Left ventricle myocardium inferior (tissue), 1 donor: ENCODE measurements around the gene EPHB3. TPM values are rescaled to one million over a fixed set of nuclear protein-coding genes. Genes with fewer than 3 reads are reported as not detected.

ENCODE experiments used
- DNase-seq: peaks from one replicate; pipeline ENCODE4 v3.0.0-alpha.2; 2020
- H3K27ac ChIP-seq: fragments of 200-600 bp; replicated peaks from 2 replicates; pipeline ENCODE4 v1.8.0; 2021
- H3K27me3 ChIP-seq: fragments of 200-600 bp; 2 replicates; pipeline ENCODE4 v1.8.0; 2021; ENCODE audit warnings: low read depth
- H3K36me3 ChIP-seq: fragments of 200-600 bp; 2 replicates; pipeline ENCODE4 v1.8.0; 2021
- H3K4me1 ChIP-seq: fragments of 200-600 bp; 2 replicates; pipeline ENCODE4 v1.8.0; 2021
- H3K4me3 ChIP-seq: fragments of 200-600 bp; 2 replicates; pipeline ENCODE4 v1.8.0; 2021; ENCODE audit warnings: mild to moderate bottlenecking, moderate library complexity
- H3K9me3 ChIP-seq: fragments of 200-600 bp; replicated peaks from 2 replicates; pipeline ENCODE4 v1.8.0; 2021
- intact Hi-C: fragments of 100-400 bp; cut with micrococcal nuclease; formaldehyde crosslinking; loops from one replicate; pipeline ENCODE4 v1.11.0; 2022
- total RNA-seq: library from RNA; stranded (reverse); fragmentation: NEBNext Ultra II Directional; extraction: Animal tissue kit (Norgen Biotek cat#: 25700); gene quantifications from one replicate; pipeline ENCODE4 v1.2.1, GENCODE V29; 2021
- TF ChIP-seq, protein P1 (sequence below): fragments of 200-600 bp; IDR thresholded peaks from 2 replicates; pipeline ENCODE4 v1.8.0; 2021; ENCODE audit warnings: antibody characterized with exemption, mild to moderate bottlenecking, borderline replicate concordance
- donor health status: DM: no; HTN: yes; CAD: no; lungs with severe emphysema.

EPHB3 gene
- total RNA-seq, 1 donor from 2014 or later, result 5.0 TPM

DNA sequence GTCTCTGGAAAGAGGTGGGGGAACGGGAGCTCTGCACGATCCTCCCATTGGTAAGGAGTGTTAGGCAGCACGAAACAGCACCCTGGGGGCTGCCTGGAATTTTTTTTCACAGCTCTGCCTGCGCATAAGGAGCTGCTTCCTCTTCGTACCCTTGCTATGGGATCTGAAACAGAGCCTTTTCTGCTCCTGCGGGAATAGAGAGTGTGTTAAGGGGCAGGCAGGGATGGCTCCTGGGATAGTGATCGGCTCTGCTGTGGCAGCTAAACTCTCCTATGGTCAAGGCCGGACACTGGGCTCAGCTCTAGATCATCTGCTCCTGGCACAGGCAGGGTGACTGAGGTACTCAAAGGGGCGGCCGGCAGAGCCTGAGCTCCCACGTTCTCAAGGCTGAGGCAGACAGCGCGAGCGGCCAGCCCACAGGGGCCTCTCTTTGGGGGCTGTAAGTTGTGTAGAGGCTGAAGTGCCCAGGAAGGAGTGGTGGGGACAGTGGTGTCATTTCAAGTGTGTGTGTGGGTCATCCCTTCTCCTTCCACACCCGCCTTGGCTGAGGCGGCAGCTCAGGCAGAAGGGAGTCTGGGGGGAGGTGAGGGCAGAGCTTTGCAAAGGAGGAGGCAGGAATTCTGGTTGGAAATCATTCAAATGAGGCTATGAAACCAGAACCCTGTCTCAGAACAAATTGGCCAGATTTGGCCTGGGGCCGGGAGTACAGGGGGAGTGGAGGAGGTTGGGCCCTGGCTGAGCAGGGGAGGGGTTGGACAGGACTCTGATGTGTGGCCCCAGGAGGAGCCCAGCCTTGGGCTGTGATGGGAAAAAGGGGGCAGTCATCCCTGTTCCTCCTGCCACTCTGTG, 31.0 kb downstream of the EPHB3 start:
- Histone ChIP-seq H3K4me1 (peaks cover 27% of the 10 kb centered on the region), H3K9me3 (no peaks in the 10 kb centered on the region), H3K36me3 (no peaks in the 10 kb centered on the region), H3K4me3 (no peak overlapping the region), H3K27me3 (no peaks in the 10 kb centered on the region), H3K27ac (no peak overlapping the region)
- TF ChIP-seq, protein P1, sequence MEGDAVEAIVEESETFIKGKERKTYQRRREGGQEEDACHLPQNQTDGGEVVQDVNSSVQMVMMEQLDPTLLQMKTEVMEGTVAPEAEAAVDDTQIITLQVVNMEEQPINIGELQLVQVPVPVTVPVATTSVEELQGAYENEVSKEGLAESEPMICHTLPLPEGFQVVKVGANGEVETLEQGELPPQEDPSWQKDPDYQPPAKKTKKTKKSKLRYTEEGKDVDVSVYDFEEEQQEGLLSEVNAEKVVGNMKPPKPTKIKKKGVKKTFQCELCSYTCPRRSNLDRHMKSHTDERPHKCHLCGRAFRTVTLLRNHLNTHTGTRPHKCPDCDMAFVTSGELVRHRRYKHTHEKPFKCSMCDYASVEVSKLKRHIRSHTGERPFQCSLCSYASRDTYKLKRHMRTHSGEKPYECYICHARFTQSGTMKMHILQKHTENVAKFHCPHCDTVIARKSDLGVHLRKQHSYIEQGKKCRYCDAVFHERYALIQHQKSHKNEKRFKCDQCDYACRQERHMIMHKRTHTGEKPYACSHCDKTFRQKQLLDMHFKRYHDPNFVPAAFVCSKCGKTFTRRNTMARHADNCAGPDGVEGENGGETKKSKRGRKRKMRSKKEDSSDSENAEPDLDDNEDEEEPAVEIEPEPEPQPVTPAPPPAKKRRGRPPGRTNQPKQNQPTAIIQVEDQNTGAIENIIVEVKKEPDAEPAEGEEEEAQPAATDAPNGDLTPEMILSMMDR, result no peak
- intact Hi-C loops, result no loop called here
- no peak for DNase-seq

DNA sequence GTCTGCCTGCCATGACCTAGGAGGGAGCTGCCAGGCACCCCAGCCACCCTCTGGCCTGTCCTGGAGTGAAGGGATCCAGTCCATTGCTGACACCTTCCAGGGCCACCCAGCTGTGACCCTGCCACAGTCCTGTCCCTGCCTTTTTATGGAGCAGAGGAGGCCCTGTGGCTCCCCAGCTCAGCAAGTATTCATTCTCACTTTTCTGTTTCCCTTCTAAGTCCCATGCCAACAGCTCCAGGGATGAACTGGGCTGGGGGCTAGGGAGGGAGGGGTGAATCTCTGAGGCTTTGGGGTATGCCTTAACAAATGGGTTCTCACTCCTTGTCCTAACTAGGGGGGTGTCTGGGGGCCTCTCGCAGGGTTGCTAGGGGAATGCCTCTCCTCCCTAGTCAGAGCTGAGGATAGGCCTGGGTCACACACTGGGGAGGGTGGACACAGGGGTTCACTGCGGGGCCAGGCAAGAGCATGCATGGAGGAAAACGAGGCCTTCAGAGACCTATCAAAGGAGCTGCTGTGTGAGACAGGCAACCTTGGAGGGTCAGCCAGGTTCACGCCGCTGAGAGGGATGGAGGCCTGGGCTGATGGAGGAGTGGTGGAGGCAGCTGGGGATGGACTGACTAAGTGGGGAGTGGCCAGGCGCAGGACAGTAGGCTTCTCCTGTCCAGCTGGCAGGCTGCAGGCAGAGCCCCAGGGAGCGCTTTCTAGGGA, 31.8 kb downstream of the EPHB3 start:
- no peaks in the 10 kb centered on the region for H3K36me3 ChIP-seq
- H3K4me3 ChIP-seq, result no peak overlapping the region
- TF ChIP-seq, protein P1, result no peak
- no peaks in the 10 kb centered on the region for H3K27me3 ChIP-seq
- no peaks in the 10 kb centered on the region for H3K9me3 ChIP-seq
- intact Hi-C loops, result no loop called here
- no peak overlapping the region for H3K27ac ChIP-seq
- peaks cover 35% of the 10 kb centered on the region for H3K4me1 ChIP-seq
- DNase-seq, result no peak

DNA sequence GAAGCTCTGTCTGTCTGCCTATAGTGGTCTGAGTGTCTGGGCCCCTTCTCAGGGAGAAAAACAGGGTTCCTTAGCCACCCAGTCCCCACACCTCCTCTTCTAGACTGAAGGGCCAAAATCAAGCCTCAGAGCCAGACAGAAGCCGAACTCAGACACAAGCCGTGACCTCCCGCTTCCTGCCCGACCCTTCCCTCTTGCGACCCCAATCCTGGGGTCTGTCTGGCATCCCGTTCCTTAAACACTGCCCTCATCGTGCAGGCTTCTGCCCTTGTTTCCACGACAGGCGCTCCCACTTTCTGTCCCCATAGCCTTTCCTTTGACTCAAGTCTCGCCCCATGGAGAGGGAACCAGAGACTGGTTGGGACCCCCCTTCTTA, 32.3 kb downstream of the EPHB3 start:
- DNase-seq, result no peak
- Histone ChIP-seq H3K9me3 (no peaks in the 10 kb centered on the region), H3K27ac (no peak overlapping the region), H3K27me3 (no peaks in the 10 kb centered on the region), H3K4me1 (peaks cover 40% of the 10 kb centered on the region), H3K4me3 (no peak overlapping the region), H3K36me3 (no peaks in the 10 kb centered on the region)
- TF ChIP-seq, protein P1, result no peak
- intact Hi-C loops, result no loop called here

DNA sequence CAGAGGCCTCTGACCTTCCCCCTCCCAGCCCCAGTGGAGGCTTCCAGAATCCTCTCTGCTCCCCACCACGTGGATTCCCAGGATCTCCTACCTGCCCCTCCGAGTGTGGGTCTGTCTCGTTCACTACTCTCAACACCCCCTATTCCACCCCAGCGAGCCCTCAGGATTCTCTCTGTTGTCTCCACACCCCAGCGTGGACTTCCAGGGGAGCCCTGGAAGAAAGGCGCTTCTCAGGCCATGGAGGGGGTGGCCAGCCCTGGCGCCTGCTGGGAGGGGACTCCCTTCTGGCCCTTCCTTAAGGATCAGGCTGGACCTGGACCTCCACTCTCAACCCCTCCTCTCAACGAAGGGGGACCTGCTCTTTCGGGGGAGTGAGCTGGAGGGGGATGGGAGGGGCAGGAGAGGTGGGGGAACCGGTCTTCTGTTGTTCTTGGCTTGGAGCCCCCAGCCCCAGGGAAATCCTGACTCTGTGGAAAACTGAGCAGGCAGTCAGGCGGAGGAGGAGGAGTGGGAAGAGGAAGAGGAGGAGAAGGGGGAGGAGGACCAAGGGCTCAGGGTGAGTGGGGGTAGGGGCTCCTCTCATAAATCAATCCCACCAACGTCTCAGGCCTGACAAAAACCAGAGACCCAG, 32.9 kb downstream of the EPHB3 start:
- no peak for DNase-seq
- TF ChIP-seq, protein P1, result no peak
- peaks cover 40% of the 10 kb centered on the region for H3K4me1 ChIP-seq
- H3K9me3 ChIP-seq, result no peaks in the 10 kb centered on the region
- H3K36me3 ChIP-seq, result no peaks in the 10 kb centered on the region
- intact Hi-C loops, result no loop called here
- no peak overlapping the region for H3K4me3 ChIP-seq
- H3K27me3 ChIP-seq, result no peaks in the 10 kb centered on the region
- H3K27ac ChIP-seq, result no peak overlapping the region

DNA sequence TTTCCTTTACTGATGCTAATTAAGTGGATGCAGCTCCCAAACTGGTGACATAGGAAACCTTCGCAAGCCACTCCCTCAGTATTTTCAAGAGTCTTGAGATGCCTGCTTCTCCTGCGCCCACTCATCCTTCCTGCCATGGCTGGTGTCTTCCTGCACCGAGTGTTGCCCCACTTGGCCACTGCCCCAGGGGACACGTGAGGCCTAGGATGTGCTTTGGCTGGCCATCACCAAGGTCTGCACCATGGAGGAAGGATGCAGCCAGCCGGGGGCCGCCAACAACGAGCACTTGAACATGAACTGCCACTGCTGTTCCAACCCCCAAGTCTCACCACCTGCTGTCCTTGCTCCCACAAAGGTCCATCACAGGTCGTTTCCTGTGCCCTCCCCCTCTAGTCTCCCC, 34.1 kb downstream of the EPHB3 start:
- Histone ChIP-seq H3K27me3 (no peaks in the 10 kb centered on the region), H3K36me3 (no peaks in the 10 kb centered on the region), H3K4me1 (peaks cover 40% of the 10 kb centered on the region), H3K4me3 (no peak overlapping the region), H3K27ac (no peak overlapping the region), H3K9me3 (no peaks in the 10 kb centered on the region)
- intact Hi-C loops, result no loop called here
- TF ChIP-seq, protein P1, result no peak
- DNase-seq, result no peak
